RWPE2 (cell line): Measurements from ENCODE around the gene MOB2.

ENCODE experiments used
- ATAC-seq: fragments of 200-7000 bp; cut with Tn5 transposase; 3 replicates; pipeline ENCODE4 v1.9.1; 2021; ENCODE audit warnings: low read depth
- DNase-seq: peaks from one replicate; pipeline ENCODE4 v3.0.0-alpha.2; 2020; ENCODE audit warnings: low spot score
- H3K27ac ChIP-seq: fragments of 450-650 bp; 2 replicates; pipeline ENCODE4 v1.5.1; 2017; ENCODE audit warnings: mild to moderate bottlenecking; ENCODE audit not compliant: poor library complexity, severe bottlenecking
- H3K27me3 ChIP-seq: fragments of 250-450 bp; sonication (Bioruptor Pico); 2 replicates; pipeline ENCODE4 v1.5.1; 2021; ENCODE audit warnings: mild to moderate bottlenecking, moderate library complexity; ENCODE audit not compliant: insufficient read depth, poor library complexity, severe bottlenecking
- H3K36me3 ChIP-seq: fragments of 250-450 bp; sonication (Bioruptor Pico); 2 replicates; pipeline ENCODE4 v1.5.1; 2020; ENCODE audit warnings: low read depth, mild to moderate bottlenecking, moderate library complexity
- H3K4me1 ChIP-seq: fragments of 250-450 bp; sonication (Bioruptor Pico); 2 replicates; pipeline ENCODE4 v1.5.1; 2021; ENCODE audit warnings: mild to moderate bottlenecking, moderate library complexity; ENCODE audit not compliant: insufficient read depth, poor library complexity, severe bottlenecking
- H3K4me3 ChIP-seq: fragments of 250-450 bp; sonication (Bioruptor Pico); 2 replicates; pipeline ENCODE4 v1.5.1; 2021; ENCODE audit warnings: mild to moderate bottlenecking, moderate library complexity; ENCODE audit not compliant: severe bottlenecking
- H3K9me3 ChIP-seq: fragments of 250-450 bp; sonication (Bioruptor Pico); 2 replicates; pipeline ENCODE4 v1.5.1; 2021; ENCODE audit warnings: mild to moderate bottlenecking, moderate library complexity; ENCODE audit not compliant: severe bottlenecking
- TF ChIP-seq, protein P1 (sequence below): fragments of 450-650 bp; IDR thresholded peaks from one replicate; pipeline ENCODE4 v1.5.1; 2017; ENCODE audit warnings: mild to moderate bottlenecking, moderate library complexity; ENCODE audit not compliant: poor library complexity, severe bottlenecking

MOB2 gene

DNA sequence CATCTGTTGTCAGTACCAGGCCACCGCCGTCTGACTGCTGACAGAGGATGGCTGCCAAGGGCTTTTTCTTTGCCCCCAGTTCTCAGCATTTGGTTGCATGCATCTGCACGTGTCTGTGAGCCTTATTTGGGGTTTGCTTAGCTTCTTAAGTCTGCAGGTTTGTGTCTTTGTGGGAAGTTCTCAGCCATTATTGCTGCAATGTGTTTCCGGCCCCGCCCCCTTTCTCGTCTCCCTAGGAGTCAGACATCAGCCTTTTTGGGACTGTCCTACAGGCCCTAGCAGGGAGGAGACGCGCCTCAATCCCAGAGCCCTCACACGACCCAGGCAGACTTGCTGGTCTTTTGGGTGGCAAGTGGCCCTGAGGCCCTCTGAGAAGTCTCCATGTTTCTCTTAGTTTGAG, 8.0 kb downstream of the MOB2 start:
- Histone ChIP-seq H3K9me3 (no peaks in the 10 kb centered on the region), H3K27me3 (no peaks in the 10 kb centered on the region), H3K27ac (no peak overlapping the region), H3K36me3 (no peaks in the 10 kb centered on the region; the same call in 1 of the 2 replicates), H3K4me3 (no peak overlapping the region), H3K4me1 (no peaks in the 10 kb centered on the region)
- no peak for DNase-seq
- TF ChIP-seq, protein P1, sequence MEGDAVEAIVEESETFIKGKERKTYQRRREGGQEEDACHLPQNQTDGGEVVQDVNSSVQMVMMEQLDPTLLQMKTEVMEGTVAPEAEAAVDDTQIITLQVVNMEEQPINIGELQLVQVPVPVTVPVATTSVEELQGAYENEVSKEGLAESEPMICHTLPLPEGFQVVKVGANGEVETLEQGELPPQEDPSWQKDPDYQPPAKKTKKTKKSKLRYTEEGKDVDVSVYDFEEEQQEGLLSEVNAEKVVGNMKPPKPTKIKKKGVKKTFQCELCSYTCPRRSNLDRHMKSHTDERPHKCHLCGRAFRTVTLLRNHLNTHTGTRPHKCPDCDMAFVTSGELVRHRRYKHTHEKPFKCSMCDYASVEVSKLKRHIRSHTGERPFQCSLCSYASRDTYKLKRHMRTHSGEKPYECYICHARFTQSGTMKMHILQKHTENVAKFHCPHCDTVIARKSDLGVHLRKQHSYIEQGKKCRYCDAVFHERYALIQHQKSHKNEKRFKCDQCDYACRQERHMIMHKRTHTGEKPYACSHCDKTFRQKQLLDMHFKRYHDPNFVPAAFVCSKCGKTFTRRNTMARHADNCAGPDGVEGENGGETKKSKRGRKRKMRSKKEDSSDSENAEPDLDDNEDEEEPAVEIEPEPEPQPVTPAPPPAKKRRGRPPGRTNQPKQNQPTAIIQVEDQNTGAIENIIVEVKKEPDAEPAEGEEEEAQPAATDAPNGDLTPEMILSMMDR: no peak
- no peak for ATAC-seq

GRCh38 chr11:1478011-1478410, 8.6 kb downstream of the MOB2 start:
- no peak overlapping the region for H3K27ac ChIP-seq
- no peak overlapping the region for H3K4me3 ChIP-seq
- H3K4me1 ChIP-seq: no peaks in the 10 kb centered on the region
- ATAC-seq (no peak), DNase-seq (no peak)
- H3K27me3 ChIP-seq: no peaks in the 10 kb centered on the region
- no peaks in the 10 kb centered on the region for H3K9me3 ChIP-seq
- H3K36me3 ChIP-seq: no peaks in the 10 kb centered on the region; the same call in 1 of the 2 replicates
- TF ChIP-seq, protein P1: no peak

DNA sequence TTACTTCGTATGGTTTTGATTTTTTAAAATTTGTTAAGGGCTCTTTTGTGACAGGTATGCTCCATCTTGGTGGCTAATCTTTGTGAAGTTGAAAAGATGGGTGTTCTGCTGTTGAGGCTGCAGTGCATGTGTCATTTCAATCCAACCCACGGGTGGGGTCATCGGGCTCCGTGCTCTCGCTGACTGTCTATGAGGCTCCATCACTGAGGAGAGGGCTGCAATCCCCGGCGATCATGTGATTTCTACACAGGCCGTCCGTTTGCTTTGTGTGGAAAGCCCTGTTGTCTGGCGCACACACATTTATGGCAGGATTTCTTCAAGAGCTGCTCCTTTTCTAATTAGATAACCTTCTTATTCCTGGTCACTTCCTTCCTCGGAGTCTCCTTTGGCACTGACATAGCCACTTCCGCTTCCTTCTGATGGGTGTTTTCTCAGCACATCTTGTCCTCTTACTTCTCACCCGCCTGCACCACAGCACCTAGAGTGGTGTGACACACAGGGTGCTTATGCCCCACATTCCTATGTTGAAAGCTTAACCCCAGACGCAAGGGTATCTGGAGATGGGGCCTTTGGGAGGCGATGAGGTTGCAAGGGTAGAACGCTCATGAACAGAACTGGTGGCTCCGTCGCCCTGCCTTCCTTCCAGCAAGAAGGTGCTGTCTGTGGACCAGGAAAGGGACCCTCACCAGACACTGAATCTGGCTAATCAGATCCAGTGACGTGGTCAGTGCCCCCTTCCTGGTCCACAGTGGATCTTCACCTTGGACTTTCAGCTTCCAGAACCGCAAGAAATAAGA, 9.4 kb downstream of the MOB2 start:
- Histone ChIP-seq H3K9me3 (no peaks in the 10 kb centered on the region), H3K36me3 (no peaks in the 10 kb centered on the region; the same call in 1 of the 2 replicates), H3K4me3 (no peak overlapping the region), H3K27ac (no peak overlapping the region), H3K4me1 (no peaks in the 10 kb centered on the region), H3K27me3 (no peaks in the 10 kb centered on the region)
- DNase-seq: no peak
- ATAC-seq: no peak
- TF ChIP-seq, protein P1: no peak

DNA sequence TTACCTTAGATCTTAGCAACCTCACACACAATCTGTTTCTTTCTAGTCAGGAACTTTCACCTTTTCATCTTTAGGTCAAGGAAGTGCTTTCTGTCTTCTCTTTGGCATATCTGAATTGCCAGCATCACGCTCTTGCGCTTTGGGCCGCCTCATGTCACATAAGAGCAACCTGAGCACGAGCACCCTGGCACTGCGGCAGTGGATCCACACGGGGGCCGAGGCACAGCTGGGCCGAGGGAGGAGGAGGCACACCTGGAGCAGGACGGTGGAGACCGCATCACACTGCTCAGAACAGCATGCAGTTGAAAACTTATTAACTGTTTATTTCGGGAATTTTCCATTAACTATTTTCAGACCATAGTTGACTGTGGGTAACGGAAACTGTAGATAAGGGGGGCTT, 10.7 kb downstream of the MOB2 start:
- ATAC-seq: no peak
- H3K4me3 ChIP-seq: no peak overlapping the region

More for the DNA sequence above, 10.7 kb downstream of the MOB2 start:
- DNase-seq: no peak
- no peaks in the 10 kb centered on the region for H3K4me1 ChIP-seq
- TF ChIP-seq, protein P1: no peak
- no peaks in the 10 kb centered on the region; the same call in 1 of the 2 replicates for H3K36me3 ChIP-seq
- H3K27ac ChIP-seq: no peak overlapping the region
- no peaks in the 10 kb centered on the region for H3K9me3 ChIP-seq
- H3K27me3 ChIP-seq: no peaks in the 10 kb centered on the region
